Astrocyte (in vitro differentiated cells and primary cell): ENCODE data around the gene PXDC1.

Source experiments
- EZH2 ChIP-seq: IDR thresholded peaks from 2 replicates; pipeline ENCODE4 v1.6.1; 2012; ENCODE audit warnings: mild to moderate bottlenecking, low read length, inconsistent platforms; ENCODE audit not compliant: insufficient read depth
- TF ChIP-seq, protein P1 (sequence below): IDR thresholded peaks from 2 replicates; pipeline ENCODE4 v1.5.1; 2011; ENCODE audit warnings: low read depth, mild to moderate bottlenecking, inconsistent platforms, low read length, moderate library complexity; ENCODE audit not compliant: insufficient read depth

DNA sequence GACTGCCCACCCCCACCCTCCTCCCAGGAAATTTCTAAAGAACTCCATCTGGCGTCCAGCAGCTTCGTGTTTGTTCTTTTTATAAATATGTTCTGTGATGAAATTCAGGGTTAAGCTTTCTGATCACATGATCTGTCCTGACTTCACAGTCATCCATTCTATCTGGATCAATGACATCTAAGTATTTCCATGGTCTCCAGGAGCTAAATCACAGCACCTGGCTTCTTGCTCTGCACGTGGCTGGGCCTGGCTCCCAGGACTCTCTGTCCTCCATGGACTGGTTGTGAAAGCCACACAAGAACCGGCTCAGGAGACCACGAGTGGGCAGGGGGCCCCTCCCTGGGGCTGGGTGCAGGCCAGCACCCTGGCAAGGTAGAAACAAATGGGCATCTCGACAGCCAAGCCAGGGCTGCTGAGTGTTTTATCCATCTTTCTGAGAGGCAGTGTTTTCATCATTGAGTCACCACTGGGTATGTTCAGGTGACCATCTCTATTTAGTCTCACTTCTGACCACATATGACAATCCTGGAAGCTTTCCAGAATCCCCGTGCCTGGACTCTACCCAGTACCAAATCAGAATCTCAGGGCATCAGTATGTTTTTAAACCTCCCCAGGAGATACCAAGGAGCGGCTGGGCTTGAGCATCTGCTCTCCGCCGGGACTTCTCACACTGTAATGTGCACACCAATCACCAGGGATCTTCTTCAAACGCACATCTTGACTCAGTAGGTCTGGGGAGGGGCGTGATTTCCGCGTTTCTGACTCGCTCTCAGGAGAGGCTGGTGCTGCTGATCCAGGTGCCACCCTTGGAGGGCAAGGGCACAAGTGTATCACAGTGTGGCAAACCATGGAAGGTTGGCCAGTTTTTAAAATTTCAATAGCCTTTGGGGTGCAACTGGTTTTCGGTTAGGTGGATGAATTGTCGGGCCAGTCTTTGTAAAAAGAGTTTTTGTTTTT lies 31.6 kb upstream of the PXDC1 start:
- TF ChIP-seq EZH2 = no peak
- TF ChIP-seq, protein P1, sequence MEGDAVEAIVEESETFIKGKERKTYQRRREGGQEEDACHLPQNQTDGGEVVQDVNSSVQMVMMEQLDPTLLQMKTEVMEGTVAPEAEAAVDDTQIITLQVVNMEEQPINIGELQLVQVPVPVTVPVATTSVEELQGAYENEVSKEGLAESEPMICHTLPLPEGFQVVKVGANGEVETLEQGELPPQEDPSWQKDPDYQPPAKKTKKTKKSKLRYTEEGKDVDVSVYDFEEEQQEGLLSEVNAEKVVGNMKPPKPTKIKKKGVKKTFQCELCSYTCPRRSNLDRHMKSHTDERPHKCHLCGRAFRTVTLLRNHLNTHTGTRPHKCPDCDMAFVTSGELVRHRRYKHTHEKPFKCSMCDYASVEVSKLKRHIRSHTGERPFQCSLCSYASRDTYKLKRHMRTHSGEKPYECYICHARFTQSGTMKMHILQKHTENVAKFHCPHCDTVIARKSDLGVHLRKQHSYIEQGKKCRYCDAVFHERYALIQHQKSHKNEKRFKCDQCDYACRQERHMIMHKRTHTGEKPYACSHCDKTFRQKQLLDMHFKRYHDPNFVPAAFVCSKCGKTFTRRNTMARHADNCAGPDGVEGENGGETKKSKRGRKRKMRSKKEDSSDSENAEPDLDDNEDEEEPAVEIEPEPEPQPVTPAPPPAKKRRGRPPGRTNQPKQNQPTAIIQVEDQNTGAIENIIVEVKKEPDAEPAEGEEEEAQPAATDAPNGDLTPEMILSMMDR = no peak
